Astrocyte of the hippocampus (primary cell): ENCODE data around the gene NUP42.
"Not testable (repeated sequence)": the region's sequence is repeated elsewhere in the genome, so short reads cannot be mapped to it uniquely, and the experiment has no call there.

ENCODE experiments used
- DNase-seq: peaks from one replicate; pipeline ENCODE4 v3.0.0; 2011; ENCODE audit warnings: low read depth, low spot score

The NUP42 gene, protein sequence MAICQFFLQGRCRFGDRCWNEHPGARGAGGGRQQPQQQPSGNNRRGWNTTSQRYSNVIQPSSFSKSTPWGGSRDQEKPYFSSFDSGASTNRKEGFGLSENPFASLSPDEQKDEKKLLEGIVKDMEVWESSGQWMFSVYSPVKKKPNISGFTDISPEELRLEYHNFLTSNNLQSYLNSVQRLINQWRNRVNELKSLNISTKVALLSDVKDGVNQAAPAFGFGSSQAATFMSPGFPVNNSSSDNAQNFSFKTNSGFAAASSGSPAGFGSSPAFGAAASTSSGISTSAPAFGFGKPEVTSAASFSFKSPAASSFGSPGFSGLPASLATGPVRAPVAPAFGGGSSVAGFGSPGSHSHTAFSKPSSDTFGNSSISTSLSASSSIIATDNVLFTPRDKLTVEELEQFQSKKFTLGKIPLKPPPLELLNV

DNA sequence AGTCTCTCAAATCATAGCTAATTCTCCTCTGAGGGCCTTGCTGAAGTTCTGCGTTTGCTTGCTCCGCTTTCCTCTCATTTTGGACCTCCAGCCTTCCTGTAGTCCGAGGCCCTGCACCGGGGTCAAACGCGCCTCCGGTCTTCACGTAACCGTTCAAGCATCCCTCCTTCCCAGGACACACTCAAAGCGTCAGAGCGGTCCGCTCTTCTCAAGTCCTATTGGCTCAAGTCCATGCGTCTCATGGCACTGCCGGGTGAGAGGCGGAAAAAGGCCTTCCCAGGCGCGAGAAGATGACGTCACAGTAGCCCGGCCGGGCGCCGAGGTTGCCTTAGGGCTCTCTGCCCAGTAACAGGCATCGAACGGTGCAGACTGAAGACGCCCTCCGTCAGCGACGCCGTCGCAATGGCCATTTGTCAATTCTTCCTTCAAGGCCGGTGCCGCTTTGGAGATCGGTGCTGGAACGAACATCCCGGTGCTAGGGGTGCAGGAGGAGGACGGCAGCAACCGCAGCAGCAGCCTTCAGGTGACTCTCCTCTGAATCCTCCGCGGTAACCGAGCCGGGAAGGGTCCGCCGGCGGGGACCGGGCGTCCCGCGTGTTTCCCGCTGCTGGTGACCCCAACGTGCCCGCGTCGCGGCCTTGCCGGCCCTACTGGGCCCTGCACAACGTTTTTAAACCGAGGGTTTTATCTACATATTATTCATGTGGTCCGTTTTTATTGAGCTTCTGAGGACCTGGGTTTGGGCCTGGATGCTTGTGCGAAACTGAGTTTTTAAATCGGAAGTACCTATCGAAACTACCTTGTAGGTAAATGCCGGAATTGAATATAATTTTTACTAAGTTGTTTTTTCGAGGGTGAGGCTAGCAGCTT is at the start of gene NUP42:
Gene NUP42, plus strand, starts transcription at position 365 of the 870 bp plus-strand sequence. Its CDS starts 38 bp downstream, at position 403.
- DNase-seq, result peak; percentile 99

GRCh38 chr7:23133797-23134196 is 48.1 kb upstream of the NUP42 start:
- no peak for DNase-seq

DNA sequence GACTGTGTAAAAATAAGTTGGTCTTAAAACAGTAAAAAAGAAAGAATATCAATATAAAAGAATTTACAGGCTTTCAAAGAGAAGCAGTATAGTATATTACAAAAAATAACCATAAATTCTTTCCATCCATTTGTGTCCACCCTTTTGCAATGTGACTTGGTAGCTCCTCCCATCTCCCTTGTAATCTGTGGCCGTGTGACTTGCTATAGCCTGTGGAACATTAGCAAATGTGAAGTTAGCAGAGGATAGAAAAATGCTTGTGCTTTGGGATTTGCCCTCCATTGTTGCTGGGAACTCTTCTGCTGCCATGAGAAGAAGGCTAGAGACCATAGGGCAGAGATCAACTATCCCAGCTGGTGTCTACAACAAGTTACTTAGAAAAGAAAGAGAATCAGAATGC is 46.1 kb upstream of the NUP42 start:
- no peak for DNase-seq

DNA sequence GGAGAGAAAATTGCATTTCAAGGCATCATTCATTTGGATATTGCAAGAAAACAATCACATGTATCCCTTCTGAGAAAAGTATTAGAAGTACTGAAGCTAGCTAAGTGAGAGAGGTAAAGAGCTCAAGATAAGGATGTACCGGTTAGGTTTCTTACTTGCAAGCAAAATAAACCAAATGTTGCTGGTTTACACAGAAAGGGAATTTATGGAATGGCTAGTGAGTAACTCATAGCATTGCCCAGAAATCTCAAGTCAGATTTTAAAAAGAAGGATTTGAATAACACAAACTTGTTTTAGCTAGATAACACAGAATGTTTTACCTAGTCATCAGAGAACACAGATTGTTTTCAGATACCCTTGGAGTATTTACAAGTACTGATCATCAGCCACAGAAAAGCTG is 45.6 kb upstream of the NUP42 start:
- peak; percentile 15 for DNase-seq

GRCh38 chr7:23157679-23158078 is 24.2 kb upstream of the NUP42 start:
- DNase-seq, result no peak

GRCh38 chr7:23158546-23158945 is 23.3 kb upstream of the NUP42 start:
- no peak for DNase-seq

DNA sequence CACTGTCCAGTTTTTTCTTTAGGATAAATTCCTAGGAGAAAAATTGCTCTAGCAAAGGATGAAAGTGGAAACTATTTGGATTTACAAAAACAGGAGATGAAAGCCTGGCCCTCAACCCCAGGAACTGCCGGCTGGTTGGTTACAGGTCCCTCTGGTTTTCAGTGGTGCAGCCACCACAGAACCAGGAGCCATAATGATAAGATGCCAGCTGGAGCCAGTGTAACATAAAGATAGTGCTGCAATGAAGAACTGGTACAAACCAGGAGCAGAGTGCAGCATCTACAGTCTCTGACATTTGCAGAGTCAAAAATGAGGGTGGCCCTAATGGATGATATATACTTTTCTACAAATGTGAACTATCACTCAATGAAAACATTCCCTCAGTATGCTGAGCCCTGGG is 20.4 kb upstream of the NUP42 start:
- DNase-seq, result no peak

- DNase-seq, result no peak
Observed at GRCh38 chr7:23164846-23165245, 17.0 kb upstream of the NUP42 start.

- DNase-seq, result no peak
Observed at GRCh38 chr7:23165316-23165715, 16.5 kb upstream of the NUP42 start.

DNA sequence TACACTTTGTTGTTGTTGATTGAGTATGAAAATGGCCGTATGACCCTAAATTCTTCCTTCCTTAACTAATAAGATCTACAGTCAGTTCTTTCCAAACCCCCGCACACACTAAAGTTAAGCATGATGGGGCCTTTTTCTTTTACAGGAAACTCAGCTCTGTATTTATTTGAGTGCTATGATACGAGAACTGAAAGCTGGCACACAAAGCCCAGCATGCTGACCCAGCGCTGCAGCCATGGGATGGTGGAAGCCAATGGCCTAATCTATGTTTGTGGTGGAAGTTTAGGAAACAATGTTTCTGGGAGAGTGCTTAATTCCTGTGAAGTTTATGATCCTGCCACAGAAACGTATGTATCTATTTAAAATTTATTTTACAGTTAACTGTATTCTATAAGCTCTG is 14.2 kb upstream of the NUP42 start:
- no peak for DNase-seq

DNA sequence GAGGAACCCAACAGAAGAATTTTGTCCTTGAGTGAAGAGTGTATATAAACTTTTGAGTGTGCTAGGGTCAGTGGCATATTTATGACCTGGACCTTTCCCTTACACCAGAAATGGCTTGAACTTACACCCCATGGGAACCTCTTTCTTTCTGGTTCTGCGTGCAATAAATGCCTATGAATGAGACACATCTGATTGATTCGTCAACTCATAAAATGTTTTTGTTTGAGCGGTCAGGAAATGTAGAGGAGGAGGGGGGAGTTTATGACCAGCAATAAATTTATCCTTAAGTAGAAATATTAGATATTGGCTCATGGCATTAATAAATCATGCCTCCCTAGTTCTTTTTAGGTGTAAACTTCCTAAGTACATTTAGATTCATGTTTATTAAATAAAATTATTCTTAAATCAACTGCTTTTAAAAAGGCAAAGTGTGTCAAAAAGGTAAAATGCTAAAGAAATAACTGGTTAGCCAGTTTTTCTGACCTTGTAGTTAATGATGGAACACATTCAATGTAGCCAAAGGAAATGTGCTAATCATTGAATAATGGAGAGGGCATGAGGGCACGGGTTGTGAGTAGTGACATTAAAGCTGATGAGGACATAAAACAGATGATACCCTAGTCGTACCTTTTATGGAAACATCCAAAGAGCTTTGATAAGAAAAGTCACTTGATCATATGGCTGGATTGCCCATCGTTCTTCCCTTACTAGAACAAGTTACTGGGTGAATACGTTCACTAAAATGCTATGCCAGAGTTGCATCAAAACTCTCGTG is 13.6 kb upstream of the NUP42 start:
- DNase-seq, result no peak

DNA sequence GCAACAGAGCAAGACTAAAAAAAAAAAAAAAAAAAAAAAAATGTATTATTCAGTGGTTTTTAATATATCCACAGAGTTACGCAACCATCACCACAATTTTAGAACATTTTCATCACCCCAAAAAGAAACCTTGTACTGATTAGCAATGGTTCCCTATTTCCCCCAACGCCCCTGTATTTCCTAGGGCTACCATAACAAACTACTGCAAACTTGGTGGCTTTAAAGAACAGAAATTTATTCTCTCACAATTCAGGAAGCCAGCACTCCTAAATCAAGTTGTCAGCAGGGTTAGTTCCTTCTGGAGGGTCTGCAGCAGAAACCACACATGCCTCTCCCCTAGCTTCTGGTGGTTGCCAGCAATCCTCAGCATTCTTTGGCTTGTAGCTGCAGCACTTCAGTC is 5.9 kb upstream of the NUP42 start:
- DNase-seq, result no peak

DNA sequence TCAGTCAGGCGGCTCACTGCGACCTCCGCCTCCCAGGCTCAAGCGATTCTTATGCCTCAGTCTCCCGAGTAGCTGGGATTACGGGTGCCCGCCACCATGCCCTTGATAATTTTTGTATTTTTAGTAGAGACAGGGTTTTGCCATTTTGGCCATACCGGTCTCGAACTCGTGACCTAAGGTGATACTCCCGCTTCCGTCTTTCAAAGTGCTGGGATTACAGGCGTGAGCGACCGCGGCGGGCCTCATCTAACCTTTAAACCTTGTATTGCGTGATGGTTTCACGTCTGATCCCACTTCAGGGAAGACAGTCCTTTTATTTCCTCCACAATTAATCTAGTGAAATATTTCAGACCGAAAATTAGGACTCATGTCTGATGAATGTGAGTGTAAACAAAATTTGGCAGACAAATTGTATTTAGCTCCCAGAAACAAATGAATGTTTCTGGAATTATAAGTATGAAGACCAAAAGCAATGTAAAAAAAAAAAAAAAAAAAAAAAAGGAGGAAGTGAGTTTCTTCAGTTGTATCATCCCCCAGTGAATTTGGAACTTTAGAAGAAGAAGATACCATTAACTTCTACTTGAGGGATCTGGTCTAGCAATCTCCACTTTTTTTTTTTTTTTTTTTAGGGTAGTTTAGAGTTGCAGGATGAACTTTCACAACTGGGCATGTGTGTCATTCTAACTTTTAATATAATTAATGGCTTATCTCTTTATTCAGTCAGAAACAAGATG is 1.6 kb downstream of the NUP42 start:
- no peak for DNase-seq

DNA sequence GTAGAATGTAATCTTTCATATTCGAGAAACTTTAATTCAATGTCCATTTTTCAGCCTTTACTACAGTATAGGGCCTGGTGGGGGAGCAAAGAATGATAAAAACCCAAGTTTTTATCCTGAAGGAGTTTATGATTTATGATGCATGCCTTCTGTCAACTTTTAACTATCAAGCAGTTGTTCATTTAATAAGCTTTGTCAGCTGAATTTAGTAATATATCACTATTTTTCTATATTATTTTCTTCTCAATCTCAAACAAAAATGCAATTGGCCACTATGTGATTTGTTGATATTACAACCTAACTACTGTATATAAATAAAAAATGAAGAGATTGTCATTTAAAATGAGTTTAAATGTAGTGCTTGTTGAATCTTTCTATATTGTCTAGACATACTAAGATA is 2.4 kb downstream of the NUP42 start:
- no peak for DNase-seq

DNA sequence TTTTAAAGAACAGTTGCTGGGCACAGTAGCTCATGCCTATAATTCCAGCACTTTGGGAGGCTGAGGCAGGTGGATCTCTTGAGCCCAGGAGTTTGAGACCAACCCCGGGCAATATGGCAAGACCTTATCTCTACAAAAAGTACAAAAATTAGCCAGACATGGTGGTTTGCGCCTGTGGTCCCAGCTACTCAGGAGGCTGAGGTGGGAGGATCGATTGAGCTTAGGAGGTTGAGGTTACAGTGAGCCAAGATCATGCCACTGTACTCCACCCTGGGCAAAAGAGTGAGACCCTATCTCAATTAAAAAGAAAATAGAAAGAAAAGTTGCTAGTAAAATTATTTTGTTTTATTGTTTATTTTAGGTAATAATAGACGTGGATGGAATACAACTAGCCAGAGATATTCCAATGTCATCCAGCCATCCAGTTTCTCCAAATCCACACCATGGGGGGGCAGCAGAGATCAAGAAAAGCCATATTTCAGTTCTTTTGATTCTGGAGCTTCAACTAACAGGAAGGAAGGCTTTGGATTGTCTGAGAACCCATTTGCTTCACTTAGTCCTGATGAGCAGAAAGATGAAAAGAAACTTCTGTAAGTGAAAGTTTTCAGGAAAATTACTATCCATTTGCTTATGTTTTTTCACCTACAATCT is 3.0 kb downstream of the NUP42 start:
- peak; percentile 56 for DNase-seq

DNA sequence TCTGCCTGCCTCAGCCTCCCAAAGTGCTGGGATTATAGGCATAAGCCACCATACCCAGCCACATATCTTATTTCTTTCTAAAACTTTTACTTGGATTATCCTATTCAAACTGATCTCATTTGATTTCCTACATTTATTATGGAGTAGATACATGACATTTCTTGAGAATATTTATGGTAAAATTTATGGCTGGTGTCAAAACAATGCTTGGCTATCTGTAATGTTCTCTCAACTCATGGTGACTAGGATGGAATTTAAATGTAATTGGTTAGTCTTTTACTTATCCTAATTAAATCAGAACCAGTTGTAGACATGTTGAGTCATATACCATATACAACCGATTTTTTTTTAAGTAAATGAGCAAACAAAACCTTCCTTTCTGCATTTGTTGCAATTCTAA is 4.1 kb downstream of the NUP42 start:
- DNase-seq, result no peak

GRCh38 chr7:23191022-23191421 is 9.2 kb downstream of the NUP42 start:
- peak; percentile 12 for DNase-seq

- DNase-seq, result not testable (repeated sequence)
Observed at GRCh38 chr7:23193650-23194227, 11.9 kb downstream of the NUP42 start.

DNA sequence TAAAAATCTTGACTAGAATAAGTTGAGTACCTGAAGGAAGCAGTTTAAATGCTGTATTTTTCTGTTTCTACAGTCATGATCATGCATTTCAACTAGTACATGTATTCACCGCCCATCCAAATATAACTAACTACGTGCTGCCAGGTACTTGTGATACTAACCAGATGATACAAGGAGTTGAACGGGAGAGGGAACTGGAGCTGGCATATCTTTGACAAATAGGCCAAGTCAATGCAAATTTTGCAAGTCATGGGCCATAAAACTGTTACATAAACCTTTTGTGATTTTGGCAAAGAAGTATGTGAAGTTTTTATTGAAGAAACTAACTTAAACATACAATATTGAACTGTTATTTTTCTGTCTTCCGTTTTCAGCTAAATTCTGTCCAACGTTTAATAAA is 14.5 kb downstream of the NUP42 start:
- no peak for DNase-seq

- DNase-seq, result not testable (repeated sequence)
Observed at GRCh38 chr7:23197745-23198144, 15.9 kb downstream of the NUP42 start.
